Common myeloid progenitor, CD34-positive (primary cell): ENCODE results near the gene MAP3K2.

Source experiments
- CTCF ChIA-PET: fragments of 350-600 bp; sonication (Branson Sonifier 250); formaldehyde crosslinking; loops from one replicate; lab custom pipeline; 2021; ENCODE audit warnings: antibody characterized with exemption; lab: Charles Lee
- POLR2A ChIA-PET: fragments of 350-600 bp; sonication (Branson Sonifier 250); formaldehyde crosslinking; loops from one replicate; lab custom pipeline; 2021; ENCODE audit warnings: antibody characterized with exemption; lab: Charles Lee
- DNase-seq, 3 donors: peaks; one replicate each; pipeline versions ENCODE4 v3.0.0 to v3.0.0-alpha.2; 2013
- H3K27ac ChIP-seq, 2 experiments: 1 replicate in 1 of 2; 2 replicates in 1 of 2; pipeline ENCODE4 v1.7.0; 2013; ENCODE audit warnings: inconsistent platforms in 2 of 2, low read length in 2 of 2, mild to moderate bottlenecking in 2 of 2, low read depth in 1 of 2, moderate library complexity in 1 of 2; ENCODE audit not compliant: severe bottlenecking in 2 of 2, insufficient read depth in 1 of 2, poor library complexity in 1 of 2
- H3K27me3 ChIP-seq, 5 experiments: replicated peaks in 2 of 5; 1 replicate in 3 of 5; 2 replicates in 2 of 5; pipeline versions ENCODE4 v1.6.1 to v1.7.0; 2013; ENCODE audit warnings: low read length in 4 of 5, mild to moderate bottlenecking in 2 of 5, moderate library complexity in 2 of 5, inconsistent platforms in 1 of 5; ENCODE audit not compliant: insufficient read depth in 5 of 5, control insufficient read depth in 4 of 5
- H3K36me3 ChIP-seq, 4 experiments: 1 replicate in 2 of 4; 2 replicates in 2 of 4; pipeline versions ENCODE4 v1.6.1 to v1.7.0; 2013; ENCODE audit warnings: low read length in 3 of 4, control low read depth in 1 of 4, mild to moderate bottlenecking in 1 of 4; ENCODE audit not compliant: control insufficient read depth in 4 of 4, insufficient read depth in 4 of 4
- H3K4me1 ChIP-seq, 4 experiments: 1 replicate in 3 of 4; 2 replicates in 1 of 4; pipeline versions ENCODE4 v1.6.1 to v1.7.1; 2013; ENCODE audit warnings: low read length in 3 of 4, mild to moderate bottlenecking in 3 of 4, control low read depth in 1 of 4, inconsistent platforms in 1 of 4, moderate library complexity in 1 of 4; ENCODE audit not compliant: control insufficient read depth in 4 of 4, insufficient read depth in 4 of 4; ENCODE audit errors: control extremely low read depth in 1 of 4
- H3K4me3 ChIP-seq, 7 experiments: 1 replicate in 4 of 7; 2 replicates in 3 of 7; pipeline versions ENCODE4 v1.5.1 to v1.7.0; 2013; ENCODE audit warnings: mild to moderate bottlenecking in 7 of 7, low read length in 6 of 7, moderate library complexity in 6 of 7, inconsistent platforms in 2 of 7, low read depth in 2 of 7, control low read depth in 1 of 7; ENCODE audit not compliant: insufficient read depth in 4 of 7, control insufficient read depth in 1 of 7; ENCODE audit errors: extremely low read depth in 1 of 7
- H3K9me3 ChIP-seq, 5 experiments: 1 replicate in 4 of 5; 2 replicates in 1 of 5; pipeline versions ENCODE4 v1.6.1 to v1.7.1; 2013; ENCODE audit warnings: low read length in 4 of 5, mild to moderate bottlenecking in 2 of 5, inconsistent platforms in 1 of 5, low read depth in 1 of 5, moderate library complexity in 1 of 5; ENCODE audit not compliant: control insufficient read depth in 4 of 5, insufficient read depth in 2 of 5; ENCODE audit errors: control extremely low read depth in 1 of 5
- WGBS: methylation state at CpG from one replicate; pipeline ENCODE4 v1.1.5; 2013; ENCODE audit not compliant: insufficient coverage; 5-methylcytosine and 5-hydroxymethylcytosine counted together

MAP3K2 gene

DNA sequence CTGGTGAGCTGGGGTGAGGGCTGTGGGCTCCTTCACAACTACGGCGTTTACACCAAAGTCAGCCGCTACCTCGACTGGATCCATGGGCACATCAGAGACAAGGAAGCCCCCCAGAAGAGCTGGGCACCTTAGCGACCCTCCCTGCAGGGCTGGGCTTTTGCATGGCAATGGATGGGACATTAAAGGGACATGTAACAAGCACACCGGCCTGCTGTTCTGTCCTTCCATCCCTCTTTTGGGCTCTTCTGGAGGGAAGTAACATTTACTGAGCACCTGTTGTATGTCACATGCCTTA is 41.0 kb upstream of the MAP3K2 start:
- ChIA-PET POLR2A (no interaction called here), CTCF (interaction anchor here (1.1 to 2.9 kb wide), 2 partner anchors 13 to 50 kb away, joined by 6 to 11 read pairs; no protein-coding TSS in a partner anchor)
- 94% methylated on average over 6 of the region's 6 CpGs for WGBS
- H3K27me3 ChIP-seq = no peaks in the 10 kb centered on the region
- DNase-seq = no peak
- H3K27ac ChIP-seq = no peak overlapping the region
- no peak overlapping the region for H3K4me3 ChIP-seq
- peaks cover 0 to 9% (median 2%) of the 10 kb centered on the region in 4 experiments for H3K4me1 ChIP-seq
- peaks cover 0 to 3% (median 0%) of the 10 kb centered on the region in 4 experiments for H3K36me3 ChIP-seq
- H3K9me3 ChIP-seq = no peaks in the 10 kb centered on the region

DNA sequence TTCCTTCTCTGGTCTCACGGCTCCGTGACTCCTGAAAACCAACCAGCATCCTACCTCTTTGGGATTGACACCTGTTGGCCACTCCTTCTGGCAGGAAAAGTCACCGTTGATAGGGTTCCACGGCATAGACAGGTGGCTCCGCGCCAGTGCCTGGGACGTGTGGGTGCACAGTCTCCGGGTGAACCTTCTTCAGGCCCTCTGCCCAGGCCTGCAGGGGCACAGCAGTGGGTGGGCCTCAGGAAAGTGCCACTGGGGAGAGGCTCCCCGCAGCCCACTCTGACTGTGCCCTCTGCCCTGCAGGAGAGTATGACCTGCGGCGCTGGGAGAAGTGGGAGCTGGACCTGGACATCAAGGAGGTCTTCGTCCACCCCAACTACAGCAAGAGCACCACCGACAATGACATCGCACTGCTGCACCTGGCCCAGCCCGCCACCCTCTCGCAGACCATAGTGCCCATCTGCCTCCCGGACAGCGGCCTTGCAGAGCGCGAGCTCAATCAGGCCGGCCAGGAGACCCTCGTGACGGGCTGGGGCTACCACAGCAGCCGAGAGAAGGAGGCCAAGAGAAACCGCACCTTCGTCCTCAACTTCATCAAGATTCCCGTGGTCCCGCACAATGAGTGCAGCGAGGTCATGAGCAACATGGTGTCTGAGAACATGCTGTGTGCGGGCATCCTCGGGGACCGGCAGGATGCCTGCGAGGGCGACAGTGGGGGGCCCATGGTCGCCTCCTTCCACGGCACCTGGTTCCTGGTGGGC is 40.5 kb upstream of the MAP3K2 start:
- Histone ChIP-seq H3K27me3 (peaks cover 0 to 2% (median 0%) of the 10 kb centered on the region in 5 experiments), H3K27ac (no peak overlapping the region), H3K4me1 (peaks cover 0 to 14% (median 7%) of the 10 kb centered on the region in 4 experiments), H3K9me3 (no peaks in the 10 kb centered on the region), H3K36me3 (peaks cover 0 to 3% (median 0%) of the 10 kb centered on the region in 4 experiments), H3K4me3 (no peak overlapping the region)
- no peak for DNase-seq
- 95% methylated on average over 31 of the region's 36 CpGs for WGBS
- ChIA-PET POLR2A (no interaction called here), CTCF (interaction anchor here (2.9 kb wide), 1 partner anchor 51 kb away, joined by 11 read pairs; no protein-coding TSS in a partner anchor)

GRCh38 chr2:127427376-127428056 is 39.7 kb upstream of the MAP3K2 start:
- 100% methylated on average over 5 of the region's 7 CpGs for WGBS
- no peak for DNase-seq
- ChIA-PET CTCF (interaction anchor here (2.9 kb wide), 1 partner anchor 52 kb away, joined by 11 read pairs; no protein-coding TSS in a partner anchor), POLR2A (no interaction called here)
- H3K4me3 ChIP-seq = no peak overlapping the region
- H3K36me3 ChIP-seq = peaks cover 0 to 3% (median 0%) of the 10 kb centered on the region in 4 experiments
- no peak overlapping the region for H3K27ac ChIP-seq
- H3K4me1 ChIP-seq = peaks cover 0 to 19% (median 13%) of the 10 kb centered on the region in 4 experiments
- H3K27me3 ChIP-seq = peaks cover 0 to 6% (median 0%) of the 10 kb centered on the region in 5 experiments
- H3K9me3 ChIP-seq = no peaks in the 10 kb centered on the region

- no peak for DNase-seq
Observed at GRCh38 chr2:127426501-127427354, 39.0 kb upstream of the MAP3K2 start.

GRCh38 chr2:127425540-127426490 is 38.0 kb upstream of the MAP3K2 start:
- POLR2A ChIA-PET = no interaction called here
- H3K27ac ChIP-seq = no peak overlapping the region
- no peak for DNase-seq
- no peak overlapping the region for H3K4me3 ChIP-seq
- CTCF ChIA-PET = interaction anchor here (0.9 to 3.3 kb wide), 11 partner anchors 8 to 265 kb away, joined by 3 to 26 read pairs (median 3); no protein-coding TSS in a partner anchor
- peaks cover 0 to 23% (median 17%) of the 10 kb centered on the region in 4 experiments for H3K4me1 ChIP-seq
- WGBS = 99% methylated on average over 14 of the region's 16 CpGs
- H3K27me3 ChIP-seq = peaks cover 0 to 23% (median 0%) of the 10 kb centered on the region in 5 experiments
- H3K36me3 ChIP-seq = no peaks in the 10 kb centered on the region
- H3K9me3 ChIP-seq = no peaks in the 10 kb centered on the region

More at GRCh38 chr2:127426501-127427354, 39.0 kb upstream of the MAP3K2 start:
- H3K36me3 ChIP-seq = peaks cover 0 to 3% (median 0%) of the 10 kb centered on the region in 4 experiments
- ChIA-PET POLR2A (no interaction called here), CTCF (interaction anchor here (1.0 kb wide), 1 partner anchor 9 kb away, joined by 3 read pairs; no protein-coding TSS in a partner anchor)
- H3K27ac ChIP-seq = no peak overlapping the region
- H3K9me3 ChIP-seq = no peaks in the 10 kb centered on the region
- H3K4me1 ChIP-seq = peaks cover 0 to 23% (median 17%) of the 10 kb centered on the region in 4 experiments
- 99% methylated on average over 10 of the region's 10 CpGs for WGBS
- H3K4me3 ChIP-seq = no peak overlapping the region
- peaks cover 0 to 14% (median 0%) of the 10 kb centered on the region in 5 experiments for H3K27me3 ChIP-seq
